AG04449 (cell line): ENCODE results near the gene ARID1B.

Source experiments
- CTCF ChIA-PET: fragments of 350-600 bp; formaldehyde crosslinking; extraction: SDS; loops from one replicate; lab custom pipeline; 2021; ENCODE audit warnings: antibody characterized with exemption; lab: Yijun Ruan, JAX
- POLR2A ChIA-PET: fragments of 400-600, 350-600 bp; formaldehyde crosslinking; extraction: SDS; loops from one replicate; lab custom pipeline; 2020; ENCODE audit warnings: antibody characterized with exemption, inconsistent platforms; lab: Yijun Ruan, JAX
- DNase-seq: peaks from one replicate; pipeline ENCODE4 v3.0.0-alpha.2; 2010; ENCODE audit warnings: low read depth, low spot score
- H3K4me3 ChIP-seq: 2 replicates; pipeline ENCODE4 v1.5.1; 2011; ENCODE audit warnings: low read depth, mild to moderate bottlenecking, control low read depth, low read length
- CTCF ChIP-seq: IDR thresholded peaks from one replicate; pipeline ENCODE4 v1.5.1; 2011; ENCODE audit warnings: mild to moderate bottlenecking, moderate library complexity, low read length, control low read depth, inconsistent platforms; ENCODE audit not compliant: insufficient read depth; ENCODE audit errors: missing control alignments

The ARID1B gene

DNA sequence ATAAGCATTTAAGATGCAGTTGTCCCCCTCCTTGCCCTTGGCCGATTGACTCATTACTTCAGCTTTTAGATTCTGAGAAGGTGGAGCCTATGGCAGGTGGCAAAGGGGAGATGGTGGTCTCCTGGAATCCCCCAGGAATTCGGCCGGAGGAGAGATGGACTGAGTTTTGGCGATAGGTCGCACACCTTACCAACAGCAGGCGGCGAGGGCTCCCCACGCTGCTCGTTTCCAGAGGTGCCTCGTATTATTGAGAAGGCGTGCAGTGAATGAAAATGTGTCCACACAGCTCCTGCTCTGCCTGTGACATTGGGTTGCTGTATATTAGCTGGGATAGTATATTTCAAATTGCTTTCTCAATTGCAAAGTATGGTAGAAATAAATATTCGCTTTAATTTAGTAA, 224.5 kb downstream of the ARID1B start:
- DNase-seq: no peak
- no peak overlapping the region for H3K4me3 ChIP-seq
- no peak for TF ChIP-seq CTCF
- POLR2A ChIA-PET: no interaction called here
- CTCF ChIA-PET: interaction anchor here (1.4 kb wide), 1 partner anchor 13 kb away, joined by 3 read pairs; no protein-coding TSS in a partner anchor

GRCh38 chr6:157002774-157003173, 225.6 kb downstream of the ARID1B start:
- TF ChIP-seq CTCF: no peak
- no peak overlapping the region for H3K4me3 ChIP-seq
- DNase-seq: no peak
- ChIA-PET CTCF (interaction anchor here (2.0 kb wide), 1 partner anchor 14 kb away, joined by 5 read pairs; no protein-coding TSS in a partner anchor), POLR2A (no interaction called here)

DNA sequence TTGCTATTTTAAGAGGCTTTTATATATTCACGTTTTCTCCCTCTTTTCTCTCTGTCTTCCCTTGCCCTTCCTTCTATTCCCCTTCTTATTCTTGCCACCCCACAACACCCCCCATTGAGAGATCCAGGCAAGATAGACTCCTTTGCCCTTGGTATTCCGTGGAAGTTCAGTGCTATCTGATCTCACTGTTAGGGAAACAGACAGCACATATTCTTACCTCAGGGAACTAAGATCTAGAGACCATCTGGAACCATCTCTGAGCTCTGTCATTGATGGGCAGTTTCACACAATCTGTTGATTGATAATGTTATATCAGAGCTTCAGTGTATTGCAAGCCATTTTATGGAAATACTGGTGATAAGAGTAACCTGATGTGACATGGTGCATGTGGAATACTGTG, 228.8 kb downstream of the ARID1B start:
- H3K4me3 ChIP-seq: no peak overlapping the region
- DNase-seq: no peak
- TF ChIP-seq CTCF: no peak
- POLR2A ChIA-PET: no interaction called here
- CTCF ChIA-PET: interaction anchor here (1.8 kb wide), 1 partner anchor 14 kb away, joined by 5 read pairs; no protein-coding TSS in a partner anchor

DNA sequence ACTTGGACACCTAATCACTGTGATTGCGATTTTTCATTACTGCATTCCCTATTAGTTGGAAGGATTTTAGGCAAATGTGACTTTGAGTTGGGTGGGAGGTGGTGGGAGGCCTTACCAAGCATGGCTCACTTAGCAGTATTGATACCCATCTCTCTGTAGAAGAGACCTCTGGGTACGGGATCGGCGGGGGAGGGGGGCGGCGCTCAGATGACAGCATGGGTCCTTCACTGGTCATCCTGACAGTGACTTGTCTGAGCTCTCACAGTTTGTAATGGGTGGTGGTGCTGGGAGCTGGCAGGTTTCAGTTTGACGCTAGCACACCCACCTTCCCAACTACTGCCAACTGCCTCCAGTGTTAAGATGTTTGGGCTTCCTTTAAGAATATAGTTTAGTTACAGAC, 231.4 kb downstream of the ARID1B start:
- TF ChIP-seq CTCF: no peak
- ChIA-PET POLR2A (no interaction called here), CTCF (no interaction called here)
- H3K4me3 ChIP-seq: no peak overlapping the region
- no peak for DNase-seq

- no peak overlapping the region for H3K4me3 ChIP-seq
- CTCF ChIA-PET: no interaction called here
- POLR2A ChIA-PET: no interaction called here
- no peak for TF ChIP-seq CTCF
- DNase-seq: no peak
Measured at GRCh38 chr6:157012355-157012754, 235.2 kb downstream of the ARID1B start.

DNA sequence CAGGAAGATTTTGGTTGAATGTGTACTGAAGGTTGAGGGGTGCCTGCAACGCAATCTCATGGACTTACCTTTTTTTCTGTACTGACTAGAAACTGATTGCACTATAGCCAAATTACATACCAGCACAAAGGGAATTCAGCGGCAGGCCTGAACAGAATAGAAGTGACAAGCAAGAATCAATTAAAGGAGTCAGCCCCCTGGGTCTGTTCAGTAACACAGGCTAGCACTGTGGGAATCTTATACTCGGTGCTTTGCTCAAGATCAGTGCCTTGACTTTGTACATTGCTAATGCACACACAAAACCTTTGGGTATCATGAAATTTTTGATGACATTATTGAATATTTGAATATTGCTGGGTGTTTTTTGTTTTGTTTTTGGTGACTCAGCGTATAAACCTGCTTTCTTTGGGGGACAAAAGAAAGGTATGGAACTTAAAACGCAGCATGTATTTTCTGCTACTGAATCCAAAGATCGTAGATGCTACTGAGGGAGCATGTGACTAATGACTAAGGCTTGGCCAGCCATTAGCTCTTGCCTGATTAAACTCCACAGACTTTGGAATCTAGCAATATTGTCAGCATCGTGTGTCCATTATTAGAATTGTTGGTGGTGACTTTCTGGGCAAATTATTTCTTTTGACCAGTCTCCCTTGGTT, 236.6 kb downstream of the ARID1B start:
- ChIA-PET CTCF (no interaction called here), POLR2A (no interaction called here)
- DNase-seq: no peak
- TF ChIP-seq CTCF: no peak
- H3K4me3 ChIP-seq: no peak overlapping the region
